ENCODE results near the gene BANK1.

GRCh38 chr4:101864660-101865059 lies 74.1 kb downstream of the BANK1 start:
- TF ChIP-seq CTCF (IDR thresholded peaks at IDR 0.05), result no peak
- no peak for TF ChIP-seq ZFX (IDR thresholded peaks at IDR 0.05; ENCODE audit: borderline replicate concordance)

Data from 22Rv1 (cell line).